Activated naive CD8-positive, alpha-beta T cell treated with anti-CD3 and anti-CD28 coated beads, Interleukin-2, amount 10 ng/mL, durations not matched to agents 7 days and 5 days (primary cell): ENCODE data around the gene TRIM37. TPM values are rescaled to one million over a fixed set of nuclear protein-coding genes. Genes with fewer than 3 reads are reported as not detected.
A peak's percentile ranks its signal among the peaks of the same experiment; 100 is the strongest.
"Not testable (repeated sequence)": the region's sequence is repeated elsewhere in the genome, so short reads cannot be mapped to it uniquely, and the experiment has no call there.

Experiments
- ATAC-seq: fragments of 150-1000 bp; cut with Tn5 transposase; one replicate; pipeline ENCODE4 v1.10.0; 2021; ENCODE audit warnings: low read depth, moderate library complexity
- POLR2A ChIA-PET: fragments of 350-600 bp; sonication (Branson Sonifier 250); formaldehyde crosslinking; loops from one replicate; lab custom pipeline; 2021; ENCODE audit warnings: antibody characterized with exemption; lab: Charles Lee
- DNase-seq: peaks from one replicate; pipeline ENCODE4 v3.0.0; 2021
- H3K27ac Mint-ChIP-seq: one replicate; pipeline ENCODE4 v1.8.0; 2022; ENCODE audit warnings: mild to moderate bottlenecking, mixed read lengths
- H3K27me3 Mint-ChIP-seq: one replicate; pipeline ENCODE4 v1.8.0; 2022; ENCODE audit warnings: mild to moderate bottlenecking, moderate library complexity, mixed read lengths
- H3K36me3 Mint-ChIP-seq: one replicate; pipeline ENCODE4 v1.8.0; 2021; ENCODE audit warnings: mild to moderate bottlenecking, mixed read lengths
- H3K4me1 Mint-ChIP-seq: one replicate; pipeline ENCODE4 v1.8.0; 2021; ENCODE audit warnings: mixed read lengths
- H3K4me3 Mint-ChIP-seq: one replicate; pipeline ENCODE4 v1.8.0; 2022; ENCODE audit warnings: mild to moderate bottlenecking, moderate library complexity, mixed read lengths
- H3K9me3 Mint-ChIP-seq: one replicate; pipeline ENCODE4 v1.8.0; 2021; ENCODE audit warnings: mixed read lengths
- total RNA-seq, 2 experiments: library from RNA; stranded (reverse); gene quantifications; one replicate each; pipeline ENCODE4 v1.2.3, GENCODE V29; 2021

Gene TRIM37
- total RNA-seq, 2 experiments from 2014 or later, result 25.1 to 25.5 TPM

GRCh38 chr17:59141860-59142259, 35.2 kb upstream of the TRIM37 start:
- Mint-ChIP-seq H3K36me3 (peaks cover 18% of the 10 kb centered on the region), H3K4me1 (peaks cover 5% of the 10 kb centered on the region), H3K27ac (no peak overlapping the region), H3K27me3 (no peaks in the 10 kb centered on the region), H3K9me3 (no peaks in the 10 kb centered on the region), H3K4me3 (no peak overlapping the region)
- POLR2A ChIA-PET, result interaction anchor here (0.7 kb wide), 1 partner anchor 69 kb away, joined by 3 read pairs; no protein-coding TSS in a partner anchor
- ATAC-seq, result no peak
- DNase-seq, result no peak

GRCh38 chr17:59139939-59140338, 33.3 kb upstream of the TRIM37 start:
- ATAC-seq, result no peak
- Mint-ChIP-seq H3K9me3 (no peaks in the 10 kb centered on the region), H3K27ac (no peak overlapping the region), H3K4me1 (peaks cover 2% of the 10 kb centered on the region), H3K27me3 (no peaks in the 10 kb centered on the region), H3K36me3 (peaks cover 13% of the 10 kb centered on the region), H3K4me3 (no peak overlapping the region)
- POLR2A ChIA-PET, result no interaction called here
- DNase-seq, result no peak

GRCh38 chr17:59138339-59138738, 31.7 kb upstream of the TRIM37 start:
- H3K9me3 Mint-ChIP-seq, H3K4me1 Mint-ChIP-seq, H3K27ac Mint-ChIP-seq, DNase-seq, POLR2A ChIA-PET, H3K27me3 Mint-ChIP-seq, ATAC-seq, H3K36me3 Mint-ChIP-seq, H3K4me3 Mint-ChIP-seq: not testable (repeated sequence)

GRCh38 chr17:59131131-59131530, 24.5 kb upstream of the TRIM37 start:
- ATAC-seq (no peak), DNase-seq (no peak)
- H3K9me3 Mint-ChIP-seq, result no peaks in the 10 kb centered on the region
- no peaks in the 10 kb centered on the region for H3K27me3 Mint-ChIP-seq
- no peak overlapping the region for H3K27ac Mint-ChIP-seq
- peaks cover 5% of the 10 kb centered on the region for H3K4me1 Mint-ChIP-seq
- POLR2A ChIA-PET, result interaction anchor here (1.3 kb wide), 1 partner anchor 24 kb away, joined by 3 read pairs; the partner anchor contains the start of genes PRR11 and SKA2
- H3K36me3 Mint-ChIP-seq, result peaks cover 18% of the 10 kb centered on the region
- no peak overlapping the region for H3K4me3 Mint-ChIP-seq

GRCh38 chr17:59129814-59130213, 23.1 kb upstream of the TRIM37 start:
- no peaks in the 10 kb centered on the region for H3K27me3 Mint-ChIP-seq
- no peak for ATAC-seq
- POLR2A ChIA-PET, result no interaction called here
- DNase-seq, result no peak
- H3K36me3 Mint-ChIP-seq, result peaks cover 16% of the 10 kb centered on the region
- H3K4me3 Mint-ChIP-seq, result no peak overlapping the region
- no peaks in the 10 kb centered on the region for H3K9me3 Mint-ChIP-seq
- peaks cover 3% of the 10 kb centered on the region for H3K4me1 Mint-ChIP-seq
- no peak overlapping the region for H3K27ac Mint-ChIP-seq

- peaks cover 2% of the 10 kb centered on the region for H3K4me1 Mint-ChIP-seq
- H3K36me3 Mint-ChIP-seq, result peaks cover 25% of the 10 kb centered on the region
- no peak overlapping the region for H3K27ac Mint-ChIP-seq
- no peaks in the 10 kb centered on the region for H3K9me3 Mint-ChIP-seq
- no peak overlapping the region for H3K4me3 Mint-ChIP-seq
- ATAC-seq, result no peak
- POLR2A ChIA-PET, result no interaction called here
- H3K27me3 Mint-ChIP-seq, result no peaks in the 10 kb centered on the region
- DNase-seq, result no peak
Observed at GRCh38 chr17:59126809-59127417, 20.2 kb upstream of the TRIM37 start.

- DNase-seq, result no peak
- H3K9me3 Mint-ChIP-seq, result no peaks in the 10 kb centered on the region
- ATAC-seq, result no peak
- H3K4me3 Mint-ChIP-seq, result no peak overlapping the region
- H3K4me1 Mint-ChIP-seq, result peaks cover 2% of the 10 kb centered on the region
- H3K36me3 Mint-ChIP-seq, result peaks cover 28% of the 10 kb centered on the region
- POLR2A ChIA-PET, result interaction anchor here (0.6 kb wide), 1 partner anchor 687 kb away, joined by 3 read pairs; no protein-coding TSS in a partner anchor
- H3K27me3 Mint-ChIP-seq, result no peaks in the 10 kb centered on the region
- no peak overlapping the region for H3K27ac Mint-ChIP-seq
Observed at GRCh38 chr17:59124665-59125064, 18.0 kb upstream of the TRIM37 start.

- POLR2A ChIA-PET, result no interaction called here
- ATAC-seq, result no peak
- no peak overlapping the region for H3K27ac Mint-ChIP-seq
- no peak for DNase-seq
- H3K4me3 Mint-ChIP-seq, result no peak overlapping the region
- no peaks in the 10 kb centered on the region for H3K9me3 Mint-ChIP-seq
- H3K36me3 Mint-ChIP-seq, result peaks cover 28% of the 10 kb centered on the region
- peaks cover 2% of the 10 kb centered on the region for H3K4me1 Mint-ChIP-seq
- no peaks in the 10 kb centered on the region for H3K27me3 Mint-ChIP-seq
Observed at GRCh38 chr17:59121901-59122480, 15.3 kb upstream of the TRIM37 start.

GRCh38 chr17:59115474-59115873, 8.8 kb upstream of the TRIM37 start:
- ATAC-seq (no peak), DNase-seq (no peak)
- no peaks in the 10 kb centered on the region for H3K9me3 Mint-ChIP-seq
- H3K36me3 Mint-ChIP-seq, result peaks cover 31% of the 10 kb centered on the region
- POLR2A ChIA-PET, result no interaction called here
- peaks cover 11% of the 10 kb centered on the region for H3K4me1 Mint-ChIP-seq
- H3K27me3 Mint-ChIP-seq, result no peaks in the 10 kb centered on the region
- no peak overlapping the region for H3K27ac Mint-ChIP-seq
- no peak overlapping the region for H3K4me3 Mint-ChIP-seq

GRCh38 chr17:59111539-59111938, 4.9 kb upstream of the TRIM37 start:
- POLR2A ChIA-PET, result no interaction called here
- DNase-seq (no peak), ATAC-seq (no peak)
- no peak overlapping the region for H3K4me3 Mint-ChIP-seq
- H3K36me3 Mint-ChIP-seq, result peaks cover 28% of the 10 kb centered on the region
- H3K9me3 Mint-ChIP-seq, result no peaks in the 10 kb centered on the region
- H3K4me1 Mint-ChIP-seq, result peaks cover 22% of the 10 kb centered on the region
- no peak overlapping the region for H3K27ac Mint-ChIP-seq
- H3K27me3 Mint-ChIP-seq, result no peaks in the 10 kb centered on the region

GRCh38 chr17:59110973-59111372, 4.3 kb upstream of the TRIM37 start:
- Mint-ChIP-seq H3K36me3 (peaks cover 28% of the 10 kb centered on the region), H3K9me3 (no peaks in the 10 kb centered on the region), H3K27ac (no peak overlapping the region), H3K27me3 (no peaks in the 10 kb centered on the region), H3K4me3 (no peak overlapping the region), H3K4me1 (peaks cover 22% of the 10 kb centered on the region)
- POLR2A ChIA-PET, result no interaction called here
- ATAC-seq, result no peak
- DNase-seq, result no peak

- H3K4me3 Mint-ChIP-seq, result peak overlapping the region; percentile 85
- peaks cover 33% of the 10 kb centered on the region for H3K4me1 Mint-ChIP-seq
- H3K27ac Mint-ChIP-seq, result no peak overlapping the region
- ATAC-seq, result no peak
- no peaks in the 10 kb centered on the region for H3K9me3 Mint-ChIP-seq
- POLR2A ChIA-PET, result interaction anchor here (0.7 kb wide), 2 partner anchors 44 to 70 kb away, joined by 3 to 7 read pairs; no protein-coding TSS in a partner anchor
- peaks cover 25% of the 10 kb centered on the region for H3K36me3 Mint-ChIP-seq
- H3K27me3 Mint-ChIP-seq, result no peaks in the 10 kb centered on the region
- no peak for DNase-seq
Observed at GRCh38 chr17:59108400-59109102, 1.9 kb upstream of the TRIM37 start.

GRCh38 chr17:59107306-59107670, 608 bp upstream of the TRIM37 start:
- Mint-ChIP-seq H3K27ac (peak overlapping the region; percentile 93), H3K4me1 (peaks cover 36% of the 10 kb centered on the region), H3K9me3 (no peaks in the 10 kb centered on the region), H3K27me3 (no peaks in the 10 kb centered on the region), H3K36me3 (peaks cover 23% of the 10 kb centered on the region), H3K4me3 (peak overlapping the region; percentile 85)
- no peak for DNase-seq
- POLR2A ChIA-PET, result interaction anchor here (1.0 to 2.4 kb wide), 9 partner anchors 11 to 476 kb away, joined by 3 to 23 read pairs (median 6); partner anchors contain the start of genes PRR11, RAD51C, SKA2 and SMG8
- ATAC-seq, result peak; percentile 21
